T-helper 22 cell (primary cell): Measurements from ENCODE around the gene NBEA.
"Not testable (repeated sequence)": the region's sequence is repeated elsewhere in the genome, so short reads cannot be mapped to it uniquely, and the experiment has no call there.

ENCODE experiments used
- DNase-seq: peaks from one replicate; pipeline ENCODE4 v3.0.0-alpha.2; 2020; ENCODE audit warnings: low read depth

NBEA gene

GRCh38 chr13:34959489-34959888, 17.4 kb downstream of the NBEA start:
- no peak for DNase-seq

- DNase-seq: no peak
Observed at GRCh38 chr13:34964558-34964957, 22.5 kb downstream of the NBEA start.

GRCh38 chr13:34967851-34968562, 25.9 kb downstream of the NBEA start:
- no peak for DNase-seq

- DNase-seq: not testable (repeated sequence)
Observed at GRCh38 chr13:34969539-34969938, 27.5 kb downstream of the NBEA start.

GRCh38 chr13:34970961-34971360, 28.9 kb downstream of the NBEA start:
- DNase-seq: no peak

GRCh38 chr13:34971473-34971872, 29.4 kb downstream of the NBEA start:
- no peak for DNase-seq

GRCh38 chr13:34985199-34985598, 43.1 kb downstream of the NBEA start:
- DNase-seq: not testable (repeated sequence)

- DNase-seq: no peak
Observed at GRCh38 chr13:34988330-34988791, 46.3 kb downstream of the NBEA start.

- no peak for DNase-seq
Observed at GRCh38 chr13:34990399-34991214, 48.5 kb downstream of the NBEA start.

GRCh38 chr13:34993470-34993869, 51.4 kb downstream of the NBEA start:
- no peak for DNase-seq

GRCh38 chr13:35003734-35004133, 61.7 kb downstream of the NBEA start:
- not testable (repeated sequence) for DNase-seq

- DNase-seq: no peak
Observed at GRCh38 chr13:35005051-35005450, 63.0 kb downstream of the NBEA start.

GRCh38 chr13:35014606-35015213, 72.6 kb downstream of the NBEA start:
- DNase-seq: no peak

- no peak for DNase-seq
Observed at GRCh38 chr13:35016362-35017112, 74.5 kb downstream of the NBEA start.

GRCh38 chr13:35025314-35025713, 83.2 kb downstream of the NBEA start:
- no peak for DNase-seq

GRCh38 chr13:35028338-35028867, 86.3 kb downstream of the NBEA start:
- DNase-seq: no peak

GRCh38 chr13:35039012-35039411, 96.9 kb downstream of the NBEA start:
- DNase-seq: no peak

GRCh38 chr13:35046587-35046986, 104.5 kb downstream of the NBEA start:
- no peak for DNase-seq

GRCh38 chr13:35055705-35056104, 113.6 kb downstream of the NBEA start:
- no peak for DNase-seq

GRCh38 chr13:35057858-35058257, 115.8 kb downstream of the NBEA start:
- no peak for DNase-seq

GRCh38 chr13:35058585-35058984, 116.5 kb downstream of the NBEA start:
- DNase-seq: not testable (repeated sequence)

- no peak for DNase-seq
Observed at GRCh38 chr13:35086667-35087066, 144.6 kb downstream of the NBEA start.
